ENCODE data around the gene NCKAP5L.

Gene NCKAP5L

DNA sequence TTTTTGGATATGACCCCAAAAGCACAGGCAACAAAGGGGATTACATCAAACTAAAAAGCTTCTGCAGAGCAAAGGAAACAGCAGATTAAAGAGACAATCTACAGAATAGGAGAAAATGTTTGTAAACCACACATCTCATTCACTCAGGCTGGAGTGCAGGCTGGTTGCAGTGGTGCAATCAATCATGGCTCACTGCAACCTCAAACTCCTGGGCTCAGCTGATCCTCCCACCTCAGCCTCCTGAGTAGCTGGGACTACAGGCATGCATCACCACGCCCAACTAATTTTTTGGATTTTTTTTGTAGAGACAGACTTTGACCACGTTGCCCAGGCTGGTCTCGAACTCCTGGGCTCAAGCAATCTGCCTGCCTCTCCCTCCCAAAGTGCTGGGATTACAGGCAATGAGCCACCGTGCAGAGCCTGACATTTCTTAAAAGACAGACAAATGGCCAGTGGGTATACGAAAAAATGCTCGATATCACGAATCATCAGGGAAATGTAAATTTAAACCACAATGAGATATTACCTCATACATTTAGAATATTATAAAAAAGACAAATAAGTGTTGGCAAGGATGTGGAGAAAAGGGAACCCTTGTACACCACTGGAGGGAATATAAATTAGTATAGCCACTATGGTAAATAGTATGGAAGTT lies 9.8 kb downstream of the NCKAP5L start:
- TF ChIP-seq CTCF (conservative IDR thresholded peaks at IDR 0.05; ENCODE audit: low read depth), result no peak
- H3K27ac ChIP-seq, result peak overlapping the region; percentile 42
- ChIA-PET CTCF (interaction anchor here (0.6 kb wide), 1 partner anchor 29 kb away, joined by 6 read pairs; no protein-coding TSS in a partner anchor), POLR2A (ENCODE audit: low non-redundant PET) (no interaction called here)
- no peak for DNase-seq (ENCODE audit: low spot score)

DNA sequence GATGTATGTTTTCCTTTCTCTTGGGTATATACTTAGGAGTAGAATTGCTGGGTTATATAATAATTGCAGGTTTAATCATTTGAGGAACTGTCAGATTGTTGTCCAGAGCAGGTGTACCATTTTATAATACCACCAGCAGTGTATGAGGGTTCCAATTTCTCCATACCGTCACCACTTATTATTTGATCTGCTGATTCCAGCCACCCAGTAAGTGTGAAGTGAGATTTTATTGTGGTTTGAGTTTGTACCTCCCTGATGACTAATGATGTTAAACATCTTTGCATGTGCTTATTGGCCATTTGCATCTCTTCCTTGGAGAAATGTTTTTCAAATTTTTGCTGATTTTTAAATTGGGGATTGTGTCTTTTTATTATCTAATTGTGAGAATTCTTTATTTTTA lies 15.1 kb downstream of the NCKAP5L start:
- TF ChIP-seq CTCF (conservative IDR thresholded peaks at IDR 0.05; ENCODE audit: low read depth), result no peak
- H3K27ac ChIP-seq, result no peak overlapping the region
- POLR2A ChIA-PET (ENCODE audit: low non-redundant PET), result no interaction called here
- DNase-seq (ENCODE audit: low spot score), result no peak
- CTCF ChIA-PET, result interaction anchor here (1.0 kb wide), 1 partner anchor 35 kb away, joined by 5 read pairs; no protein-coding TSS in a partner anchor

- ChIA-PET POLR2A (ENCODE audit: low non-redundant PET) (no interaction called here), CTCF (interaction anchor here (0.7 to 1.0 kb wide), 2 partner anchors 34 to 503 kb away, joined by 3 to 5 read pairs; no protein-coding TSS in a partner anchor)
- no peak for TF ChIP-seq CTCF (conservative IDR thresholded peaks at IDR 0.05; ENCODE audit: low read depth)
- DNase-seq (ENCODE audit: low spot score), result no peak
- H3K27ac ChIP-seq, result no peak overlapping the region
Observed at GRCh38 chr12:49811961-49812401, 16.2 kb downstream of the NCKAP5L start.

DNA sequence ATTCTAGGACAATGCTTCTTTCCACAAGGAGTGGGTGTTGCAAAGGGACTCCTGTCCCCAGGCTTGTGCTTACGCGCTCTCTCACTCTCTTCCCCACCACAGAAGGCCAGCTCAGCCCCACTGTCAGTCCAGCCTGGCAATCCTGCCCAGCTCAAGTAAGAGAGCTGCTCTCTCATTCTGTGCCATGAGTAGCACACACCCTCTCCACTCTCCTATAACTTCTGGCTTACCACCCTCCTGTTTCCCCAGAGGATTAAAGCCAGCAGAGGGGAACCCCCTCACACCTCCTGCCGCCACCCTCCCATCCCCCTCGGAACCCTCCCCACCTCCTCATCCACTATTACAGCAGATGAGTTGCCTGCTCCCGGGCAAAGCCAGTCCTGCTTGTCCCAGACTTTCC lies 17.1 kb downstream of the NCKAP5L start:
- DNase-seq (ENCODE audit: low spot score), result no peak
- H3K27ac ChIP-seq, result peak overlapping the region; percentile 8; the same call in 1 of the 2 replicates
- TF ChIP-seq CTCF (conservative IDR thresholded peaks at IDR 0.05; ENCODE audit: low read depth), result no peak
- ChIA-PET CTCF (interaction anchor here (0.5 kb wide), 1 partner anchor 9 kb away, joined by 3 read pairs; no protein-coding TSS in a partner anchor), POLR2A (ENCODE audit: low non-redundant PET) (no interaction called here)

DNA sequence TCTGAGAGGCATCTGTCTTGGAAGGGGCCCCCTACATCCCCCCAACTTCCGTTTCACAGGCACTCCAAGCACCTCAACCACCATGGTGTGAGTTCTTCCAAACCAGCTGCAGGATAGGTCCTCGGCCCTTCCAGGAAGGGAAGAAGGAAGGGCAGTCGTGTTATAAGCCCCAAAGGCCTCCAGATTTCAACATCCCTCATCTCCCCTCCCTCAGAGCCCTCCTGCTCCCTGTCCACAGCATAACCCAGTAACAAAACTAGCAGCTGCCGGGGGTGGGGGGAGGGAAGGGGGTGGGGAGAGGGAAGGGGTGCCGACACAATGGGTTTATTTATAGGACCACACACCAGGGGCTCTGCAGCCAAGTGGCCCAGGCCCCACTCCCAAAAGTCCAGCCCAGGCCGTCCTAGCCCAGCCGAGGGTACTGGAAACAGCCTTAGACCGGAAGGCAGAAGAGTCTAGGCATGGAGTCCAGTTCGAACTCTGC lies 18.3 kb downstream of the NCKAP5L start:
- CTCF ChIA-PET, result no interaction called here
- POLR2A ChIA-PET (ENCODE audit: low non-redundant PET), result no interaction called here
- no peak for TF ChIP-seq CTCF (conservative IDR thresholded peaks at IDR 0.05; ENCODE audit: low read depth)
- H3K27ac ChIP-seq, result peak overlapping the region; percentile 16; the same call in 1 of the 2 replicates
- no peak for DNase-seq (ENCODE audit: low spot score)

GRCh38 chr12:49809381-49809905 lies 18.8 kb downstream of the NCKAP5L start:
- POLR2A ChIA-PET (ENCODE audit: low non-redundant PET), result no interaction called here
- peak overlapping the region; percentile 16; the same call in 1 of the 2 replicates for H3K27ac ChIP-seq
- CTCF ChIA-PET, result interaction anchor here (0.5 kb wide), 1 partner anchor 31 kb away, joined by 3 read pairs; no protein-coding TSS in a partner anchor
- no peak for DNase-seq (ENCODE audit: low spot score)
- no peak for TF ChIP-seq CTCF (conservative IDR thresholded peaks at IDR 0.05; ENCODE audit: low read depth)
